GM19240 (cell line): Measurements from ENCODE around the gene CAPN5.

Experiments
- DNase-seq: peaks from one replicate; pipeline ENCODE4 v3.0.0; 2011; ENCODE audit warnings: low spot score; ENCODE audit not compliant: insufficient read length

The CAPN5 gene

GRCh38 chr11:77170107-77170506, 103.3 kb downstream of the CAPN5 start:
- DNase-seq: no peak

- no peak for DNase-seq
Measured at GRCh38 chr11:77171254-77171653, 104.5 kb downstream of the CAPN5 start.

- no peak for DNase-seq
Measured at GRCh38 chr11:77171885-77172665, 105.3 kb downstream of the CAPN5 start.

GRCh38 chr11:77172666-77172982, 105.9 kb downstream of the CAPN5 start:
- no peak for DNase-seq

GRCh38 chr11:77173494-77173893, 106.7 kb downstream of the CAPN5 start:
- DNase-seq: no peak

GRCh38 chr11:77174559-77174958, 107.8 kb downstream of the CAPN5 start:
- no peak for DNase-seq

- DNase-seq: no peak
Measured at GRCh38 chr11:77175021-77175842, 108.5 kb downstream of the CAPN5 start.
